Esophagus squamous epithelium (tissue), 5 donors: ENCODE data around the gene SRSF7. TPM values are rescaled to one million over a fixed set of nuclear protein-coding genes. Genes with fewer than 3 reads are reported as not detected.

Experiments used
- DNase-seq: peaks from one replicate; lab custom pipeline; 2025; lab: John Stamatoyannopoulos, UW
- H3K27ac ChIP-seq, 4 donors: fragments of 200-600 bp; sonication (generic); one replicate each; pipeline ENCODE4 v1.5.1; 2016 to 2019; ENCODE audit warnings: mild to moderate bottlenecking in 1 of 4
- H3K27me3 ChIP-seq, 4 donors: fragments of 200-600 bp; sonication (generic); 1 replicate in 3 of 4; 2 replicates in 1 of 4; pipeline versions ENCODE4 v1.5.1 to v1.6.0; 2017 to 2021; ENCODE audit warnings: antibody characterized with exemption in 1 of 4
- H3K36me3 ChIP-seq, 3 donors: fragments of 200-600 bp; sonication (generic); one replicate each; pipeline ENCODE4 v1.5.1; 2016 to 2019
- H3K4me1 ChIP-seq, 3 donors: fragments of 200-600 bp; sonication (generic); one replicate each; pipeline ENCODE4 v1.5.1; 2017 to 2019
- H3K4me3 ChIP-seq, 4 donors: fragments of 200-600 bp; sonication (generic); 1 replicate in 3 of 4; 2 replicates in 1 of 4; pipeline ENCODE4 v1.5.1; 2016 to 2019; ENCODE audit warnings: mild to moderate bottlenecking in 2 of 4, moderate library complexity in 1 of 4
- H3K9me3 ChIP-seq, 3 donors: fragments of 200-600 bp; sonication (generic); one replicate each; pipeline ENCODE4 v1.5.1; 2016 to 2019
- POLR2A ChIP-seq, 4 donors: fragments of 450-650 bp; IDR thresholded peaks; one replicate each; pipeline ENCODE4 v1.6.1; 2017; ENCODE audit warnings: antibody characterized with exemption in 4 of 4, mild to moderate bottlenecking in 4 of 4, moderate library complexity in 3 of 4
- WGBS, 2 donors: methylation state at CpG; one replicate each; pipeline ENCODE4 v1.1.5; 2018; 5-methylcytosine and 5-hydroxymethylcytosine counted together
- intact Hi-C: fragments of 100-400 bp; cut with DNase I; formaldehyde crosslinking; loops from one replicate; pipeline ENCODE4 v1.15.0; 2022
- total RNA-seq, 4 donors: library from RNA; depleted of rRNA; stranded (reverse); fragments of >200 nt; gene quantifications; one replicate each; pipeline ENCODE4 v1.1.0, GENCODE V29; 2016
- TF ChIP-seq, protein P1 (sequence below), 6 experiments: fragments of 450-650 bp in 4 of 6; fragments of 200-600 bp in 2 of 6; sonication (generic) in 2 of 6; IDR thresholded peaks; one replicate each; pipeline ENCODE4 v1.5.1; 2016 to 2019; ENCODE audit warnings: antibody characterized with exemption in 6 of 6, mild to moderate bottlenecking in 4 of 6, moderate library complexity in 4 of 6
- donor health status: DM: yes; HTN: yes; CAD: no.

SRSF7 gene
- total RNA-seq, 4 donors from 2014 or later = 57.0 to 127 (median 103) TPM

DNA sequence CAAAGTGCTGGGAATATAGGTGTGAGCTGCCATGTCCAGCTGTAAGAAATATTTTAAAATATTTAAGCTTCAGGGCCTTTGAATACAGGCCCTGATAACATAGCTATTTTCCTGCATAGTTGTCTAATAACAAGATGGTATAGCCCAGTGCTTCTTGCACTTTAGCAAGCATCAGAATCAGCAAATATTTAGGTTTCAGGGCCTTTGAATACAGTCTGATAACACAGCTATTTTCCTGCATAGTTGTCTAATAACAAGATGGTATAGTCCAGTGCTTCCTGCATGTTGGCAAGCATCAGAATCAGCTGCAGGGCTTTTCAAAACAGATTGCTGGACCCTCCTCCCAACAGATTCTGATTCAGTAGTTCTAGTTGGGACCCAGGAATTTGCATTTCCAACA lies 32.4 kb upstream of the SRSF7 start:
- Histone ChIP-seq H3K36me3 (peaks cover 0 to 29% (median 5%) of the 10 kb centered on the region in 3 donors), H3K27me3 (no peaks in the 10 kb centered on the region), H3K4me1 (peaks cover 0 to 13% (median 3%) of the 10 kb centered on the region in 3 donors), H3K4me3 (no peak overlapping the region), H3K27ac (no peak overlapping the region), H3K9me3 (no peaks in the 10 kb centered on the region)
- DNase-seq = no peak
- TF ChIP-seq, protein P1, sequence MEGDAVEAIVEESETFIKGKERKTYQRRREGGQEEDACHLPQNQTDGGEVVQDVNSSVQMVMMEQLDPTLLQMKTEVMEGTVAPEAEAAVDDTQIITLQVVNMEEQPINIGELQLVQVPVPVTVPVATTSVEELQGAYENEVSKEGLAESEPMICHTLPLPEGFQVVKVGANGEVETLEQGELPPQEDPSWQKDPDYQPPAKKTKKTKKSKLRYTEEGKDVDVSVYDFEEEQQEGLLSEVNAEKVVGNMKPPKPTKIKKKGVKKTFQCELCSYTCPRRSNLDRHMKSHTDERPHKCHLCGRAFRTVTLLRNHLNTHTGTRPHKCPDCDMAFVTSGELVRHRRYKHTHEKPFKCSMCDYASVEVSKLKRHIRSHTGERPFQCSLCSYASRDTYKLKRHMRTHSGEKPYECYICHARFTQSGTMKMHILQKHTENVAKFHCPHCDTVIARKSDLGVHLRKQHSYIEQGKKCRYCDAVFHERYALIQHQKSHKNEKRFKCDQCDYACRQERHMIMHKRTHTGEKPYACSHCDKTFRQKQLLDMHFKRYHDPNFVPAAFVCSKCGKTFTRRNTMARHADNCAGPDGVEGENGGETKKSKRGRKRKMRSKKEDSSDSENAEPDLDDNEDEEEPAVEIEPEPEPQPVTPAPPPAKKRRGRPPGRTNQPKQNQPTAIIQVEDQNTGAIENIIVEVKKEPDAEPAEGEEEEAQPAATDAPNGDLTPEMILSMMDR (IDR thresholded peaks at IDR 0.05) = no peak
- no peak for TF ChIP-seq POLR2A (IDR thresholded peaks at IDR 0.05)
- intact Hi-C loops = no loop called here

GRCh38 chr2:38778687-38779082 lies 27.5 kb upstream of the SRSF7 start:
- no peak for DNase-seq
- WGBS, 2 donors = 9 to 15% methylated on average over 8 of the region's 8 CpGs
- intact Hi-C loops = no loop called here
- no peak for TF ChIP-seq POLR2A (IDR thresholded peaks at IDR 0.05)
- TF ChIP-seq, protein P1 (IDR thresholded peaks at IDR 0.05) = no peak
- Histone ChIP-seq H3K36me3 (peaks cover 0 to 25% (median 5%) of the 10 kb centered on the region in 3 donors), H3K4me1 (peaks cover 0 to 16% (median 7%) of the 10 kb centered on the region in 3 donors), H3K27me3 (no peaks in the 10 kb centered on the region), H3K27ac (peak overlapping the region in 3 of 4 donors; percentile 69 to 83 (median 80)), H3K4me3 (peak overlapping the region; percentile 43 to 74 (median 65)), H3K9me3 (no peaks in the 10 kb centered on the region)

DNA sequence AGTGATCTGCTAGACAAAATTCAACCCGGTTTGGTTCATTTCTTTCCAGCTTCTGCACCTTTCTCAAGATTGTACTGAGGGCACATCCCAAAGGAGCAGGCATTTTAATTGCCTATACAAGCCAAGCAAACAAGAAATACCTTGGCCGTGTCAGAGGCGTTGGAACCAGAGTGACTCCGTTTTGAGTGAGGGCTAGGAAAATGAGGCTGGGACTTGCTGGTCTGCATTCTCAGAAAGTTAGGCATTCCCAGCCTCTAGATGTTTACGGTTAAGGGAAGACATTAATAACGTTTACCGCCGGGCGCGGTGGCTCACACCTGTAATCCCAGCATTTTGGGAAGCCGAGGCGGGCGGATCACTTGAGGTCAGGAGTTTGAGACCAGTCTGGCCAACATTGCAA lies 25.4 kb upstream of the SRSF7 start:
- Histone ChIP-seq H3K9me3 (no peaks in the 10 kb centered on the region), H3K27ac (no peak overlapping the region), H3K4me1 (peaks cover 0 to 16% (median 7%) of the 10 kb centered on the region in 3 donors), H3K27me3 (no peaks in the 10 kb centered on the region), H3K36me3 (peaks cover 0 to 14% (median 0%) of the 10 kb centered on the region in 3 donors), H3K4me3 (no peak overlapping the region)
- intact Hi-C loops = no loop called here
- TF ChIP-seq POLR2A (IDR thresholded peaks at IDR 0.05) = no peak
- no peak for DNase-seq
- 73 to 86% methylated on average over 3 to 13 of the region's 13 CpGs for WGBS, 2 donors

GRCh38 chr2:38775921-38776225 lies 24.7 kb upstream of the SRSF7 start:
- TF ChIP-seq POLR2A (IDR thresholded peaks at IDR 0.05) = no peak
- TF ChIP-seq, protein P1 (IDR thresholded peaks at IDR 0.05) = no peak
- no peak overlapping the region for H3K4me3 ChIP-seq
- H3K27ac ChIP-seq = no peak overlapping the region
- H3K27me3 ChIP-seq = no peaks in the 10 kb centered on the region
- 72 to 86% methylated on average over 7 of the region's 7 CpGs for WGBS, 2 donors
- DNase-seq = no peak
- intact Hi-C loops = no loop called here
- peaks cover 0 to 16% (median 7%) of the 10 kb centered on the region in 3 donors for H3K4me1 ChIP-seq
- H3K36me3 ChIP-seq = peaks cover 0 to 7% (median 0%) of the 10 kb centered on the region in 3 donors
- no peaks in the 10 kb centered on the region for H3K9me3 ChIP-seq

- Histone ChIP-seq H3K27me3 (no peaks in the 10 kb centered on the region), H3K4me1 (peaks cover 0 to 16% (median 7%) of the 10 kb centered on the region in 3 donors), H3K27ac (no peak overlapping the region), H3K9me3 (no peaks in the 10 kb centered on the region), H3K36me3 (peaks cover 0 to 2% (median 0%) of the 10 kb centered on the region in 3 donors), H3K4me3 (no peak overlapping the region)
- TF ChIP-seq, protein P1 (IDR thresholded peaks at IDR 0.05) = no peak
- no peak for TF ChIP-seq POLR2A (IDR thresholded peaks at IDR 0.05)
- intact Hi-C loops = no loop called here
- 74 to 78% methylated on average over 17 of the region's 17 CpGs for WGBS, 2 donors
- DNase-seq = no peak
Observed at GRCh38 chr2:38775097-38775920, 24.1 kb upstream of the SRSF7 start.
